Activated naive CD8-positive, alpha-beta T cell treated with anti-CD3 and anti-CD28 coated beads, Interleukin-2, amount 50 U/mL, for 16 hours (primary cell): ENCODE results near the gene TIAM1.
A peak's percentile ranks its signal among the peaks of the same experiment; 100 is the strongest.

Experiments used
- DNase-seq: peaks from one replicate; pipeline ENCODE4 v3.0.0-alpha.2; 2020; ENCODE audit warnings: low read depth, low spot score

The TIAM1 gene

DNA sequence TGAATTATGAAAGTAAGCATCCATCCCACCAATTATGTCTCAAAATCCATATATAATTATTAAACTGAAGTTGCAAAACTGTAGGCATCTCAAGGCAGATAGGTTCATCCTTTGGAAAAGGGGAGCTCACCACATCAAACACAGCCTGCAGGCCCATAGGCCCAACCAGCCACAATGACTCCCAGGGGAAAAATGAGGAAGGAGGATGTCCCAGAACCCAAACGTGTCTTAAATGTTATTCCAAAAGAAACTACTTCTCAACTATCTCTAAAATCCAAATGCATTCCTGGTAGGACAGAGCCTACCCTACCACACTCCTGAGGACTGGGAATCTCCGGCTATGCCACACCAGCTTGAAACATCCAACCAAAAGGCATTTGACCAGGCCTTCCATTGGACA, 12.8 kb downstream of the TIAM1 start:
- DNase-seq, result no peak

- DNase-seq, result no peak
Measured at GRCh38 chr21:31330144-31330483, 13.9 kb downstream of the TIAM1 start.

DNA sequence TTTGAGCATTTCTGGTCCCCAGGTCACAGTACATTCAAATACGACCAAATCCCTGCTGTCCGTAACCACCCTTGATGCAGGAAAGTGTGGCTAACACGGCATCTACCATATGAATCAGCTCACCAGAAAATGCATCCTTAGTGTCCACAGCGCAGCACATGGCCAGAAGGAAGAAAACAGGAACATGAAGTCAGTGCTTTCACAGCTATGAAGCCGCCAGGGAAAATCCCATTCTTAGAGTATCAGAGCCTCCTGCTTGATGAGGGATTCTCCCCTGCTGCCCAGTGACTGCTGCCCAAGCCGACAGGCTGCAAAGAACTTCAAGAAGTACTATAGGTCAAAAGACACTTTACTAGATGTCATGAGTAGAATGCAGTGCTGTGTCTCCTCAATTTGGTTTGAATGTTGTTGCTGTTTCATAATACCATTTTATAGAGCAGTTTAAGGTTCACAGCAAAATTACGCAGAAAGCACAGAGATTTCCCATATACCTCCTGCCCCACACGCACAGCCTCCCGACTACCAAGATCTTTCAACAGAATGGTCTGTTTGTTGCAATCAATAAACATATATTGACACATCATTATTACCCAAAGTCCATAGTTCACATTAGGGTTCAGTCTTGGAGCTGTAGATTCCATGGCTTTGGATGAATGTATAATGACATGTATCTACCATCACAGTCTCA, 14.5 kb downstream of the TIAM1 start:
- no peak for DNase-seq

GRCh38 chr21:31326522-31327242, 17.4 kb downstream of the TIAM1 start:
- DNase-seq, result peak; percentile 50

GRCh38 chr21:31318971-31319370, 25.1 kb downstream of the TIAM1 start:
- no peak for DNase-seq

- DNase-seq, result no peak
Measured at GRCh38 chr21:31317688-31318087, 26.4 kb downstream of the TIAM1 start.

DNA sequence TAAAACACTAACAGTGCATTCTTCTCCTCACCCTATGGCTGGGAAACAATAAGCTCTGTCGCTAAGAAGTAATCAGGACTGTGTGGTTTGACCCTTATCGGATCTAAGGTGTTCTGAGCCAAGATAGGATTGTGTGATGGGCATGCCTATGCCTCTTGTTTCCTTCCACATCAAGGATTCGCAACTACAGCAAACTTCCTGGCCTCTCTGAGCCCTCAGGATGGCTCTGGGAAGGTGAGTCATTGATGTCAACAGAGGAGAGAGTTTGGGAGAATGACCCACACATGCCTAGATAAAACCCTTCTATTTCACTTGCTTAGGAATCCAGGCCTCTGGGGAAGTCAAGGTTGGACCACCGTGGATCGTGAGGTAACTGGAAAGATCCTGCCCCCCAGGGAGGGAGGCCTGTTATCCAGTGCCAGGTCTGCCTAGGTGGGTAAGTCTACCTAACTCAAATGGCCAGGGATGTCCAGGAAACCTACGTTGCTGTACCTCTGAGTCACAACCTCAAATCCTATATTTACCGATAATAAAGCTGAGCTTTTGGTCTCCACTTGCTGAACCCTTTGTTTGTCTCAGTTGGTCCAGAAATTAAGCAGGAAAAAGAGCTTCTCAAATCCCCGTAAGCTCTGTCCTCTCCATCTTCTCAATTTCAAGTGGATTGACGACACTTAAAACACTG, 27.4 kb downstream of the TIAM1 start:
- DNase-seq, result no peak

GRCh38 chr21:31316072-31316471, 28.0 kb downstream of the TIAM1 start:
- no peak for DNase-seq

GRCh38 chr21:31310750-31311149, 33.3 kb downstream of the TIAM1 start:
- DNase-seq, result no peak

GRCh38 chr21:31308584-31308983, 35.5 kb downstream of the TIAM1 start:
- no peak for DNase-seq

- DNase-seq, result no peak
Measured at GRCh38 chr21:31305888-31306287, 38.2 kb downstream of the TIAM1 start.

DNA sequence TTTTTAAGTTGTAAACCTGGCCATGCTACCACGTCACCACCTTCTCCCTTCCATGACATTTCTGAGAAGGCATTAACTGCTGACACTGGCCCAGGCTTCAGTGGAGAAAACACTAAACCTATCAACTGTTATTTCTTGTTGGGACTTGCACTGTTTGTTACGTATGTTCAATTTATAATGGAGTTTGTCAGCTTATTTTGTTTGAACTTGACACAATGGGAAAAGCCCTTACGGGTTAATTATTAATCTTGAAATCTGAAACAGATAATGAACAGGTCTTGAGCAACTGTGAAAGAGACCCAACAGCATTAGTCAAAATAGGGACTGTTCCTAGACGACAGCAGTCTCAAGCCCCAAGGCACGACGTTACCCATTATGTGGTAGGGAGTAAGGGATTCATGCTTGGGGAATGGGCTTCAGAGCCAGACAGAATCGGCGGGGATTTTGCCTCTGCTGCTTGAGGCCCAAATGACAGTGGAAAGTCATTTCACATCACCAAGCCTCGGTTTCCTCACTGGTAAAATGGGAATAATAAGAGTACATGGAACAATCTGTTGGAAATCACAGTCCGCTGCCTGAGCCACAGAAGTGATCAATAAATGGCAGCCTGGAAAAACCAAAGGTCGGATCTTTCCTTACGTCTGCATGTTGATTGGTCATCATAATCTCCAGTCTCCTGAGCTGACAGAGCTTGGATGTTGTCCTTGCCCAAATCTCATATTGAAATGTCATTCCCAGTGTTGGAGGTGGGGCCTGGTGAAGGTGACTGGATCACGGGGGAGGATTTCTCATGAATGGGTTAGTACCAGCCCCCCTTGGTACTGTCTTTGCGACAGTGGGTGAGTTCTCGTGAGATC, 44.5 kb downstream of the TIAM1 start:
- no peak for DNase-seq

GRCh38 chr21:31298618-31299269, 45.3 kb downstream of the TIAM1 start:
- no peak for DNase-seq

GRCh38 chr21:31297806-31298205, 46.3 kb downstream of the TIAM1 start:
- no peak for DNase-seq

DNA sequence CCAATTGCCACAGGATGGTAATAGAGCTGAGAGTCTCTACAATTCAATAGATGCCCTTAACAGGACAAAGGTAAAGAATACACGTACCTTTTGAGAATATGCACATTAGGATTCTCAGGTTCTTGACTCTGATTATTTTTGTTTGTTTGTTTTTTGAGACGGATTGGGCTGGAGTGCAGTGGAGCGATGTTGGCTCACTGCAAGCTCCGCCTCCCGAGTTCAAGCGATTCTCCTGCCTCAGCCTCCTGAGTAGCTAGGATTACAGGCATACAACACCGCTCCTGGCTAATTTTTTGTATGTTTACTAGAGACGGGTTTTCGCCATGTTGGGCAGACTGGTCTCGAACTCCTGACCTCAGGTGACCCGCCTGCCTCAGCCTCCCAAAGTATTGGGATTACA, 48.4 kb downstream of the TIAM1 start:
- no peak for DNase-seq

GRCh38 chr21:31294691-31295090, 49.4 kb downstream of the TIAM1 start:
- DNase-seq, result no peak

DNA sequence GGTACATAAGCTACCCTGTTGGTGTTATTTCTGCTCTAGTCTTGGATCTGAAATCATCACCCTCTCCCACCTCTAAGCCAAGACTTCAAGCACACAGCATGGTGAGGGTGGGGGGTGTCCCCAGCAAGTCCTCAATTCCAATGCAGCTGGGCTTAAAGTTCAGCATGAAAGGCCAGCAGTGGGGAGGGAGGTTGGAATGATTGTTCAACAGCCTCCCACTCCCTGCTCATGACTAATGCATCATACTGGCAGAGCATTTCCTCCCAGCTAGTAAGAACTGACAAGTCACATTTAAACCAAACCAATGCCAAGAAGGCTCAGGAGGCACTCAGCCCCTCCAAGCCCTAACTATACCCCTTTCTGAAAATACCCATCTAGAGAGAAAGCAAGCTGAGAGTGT, 50.1 kb downstream of the TIAM1 start:
- DNase-seq, result peak; percentile 20

DNA sequence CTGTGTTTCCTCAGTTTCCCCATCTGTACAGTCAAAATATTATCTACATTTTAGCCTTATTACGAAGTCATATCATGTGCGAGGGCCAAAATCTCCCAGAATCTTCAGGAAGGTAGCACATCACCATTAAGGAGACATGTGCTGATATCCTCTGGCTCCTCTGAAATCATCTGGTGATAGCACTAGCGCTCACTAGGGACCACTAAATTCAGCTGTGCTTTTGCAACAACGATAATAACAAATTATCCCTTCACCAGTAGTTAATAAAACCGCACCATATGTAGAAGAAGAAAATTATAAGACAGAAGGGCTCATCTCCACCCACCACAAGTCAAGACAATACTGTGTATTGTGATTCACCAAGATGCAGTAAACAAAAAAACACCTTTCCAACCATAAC, 53.3 kb downstream of the TIAM1 start:
- DNase-seq, result no peak

DNA sequence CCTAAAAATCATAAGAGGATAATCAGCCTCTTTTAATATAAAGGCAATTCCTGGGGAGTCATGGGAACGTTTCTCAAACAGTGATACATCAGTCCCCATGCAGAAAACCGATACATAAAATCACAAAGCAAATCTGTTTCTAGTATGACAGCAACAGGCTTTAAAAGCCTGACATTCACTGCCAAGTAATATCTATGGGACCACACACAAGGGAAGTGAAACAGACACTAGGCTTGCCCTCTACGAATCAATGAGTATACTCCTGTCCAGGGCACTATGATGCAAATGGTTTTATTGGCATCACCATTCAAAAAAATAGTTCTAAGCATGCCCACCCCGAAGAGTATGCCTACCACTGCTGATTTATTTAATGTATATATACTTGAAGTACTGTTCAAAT, 54.4 kb downstream of the TIAM1 start:
- DNase-seq, result no peak

DNA sequence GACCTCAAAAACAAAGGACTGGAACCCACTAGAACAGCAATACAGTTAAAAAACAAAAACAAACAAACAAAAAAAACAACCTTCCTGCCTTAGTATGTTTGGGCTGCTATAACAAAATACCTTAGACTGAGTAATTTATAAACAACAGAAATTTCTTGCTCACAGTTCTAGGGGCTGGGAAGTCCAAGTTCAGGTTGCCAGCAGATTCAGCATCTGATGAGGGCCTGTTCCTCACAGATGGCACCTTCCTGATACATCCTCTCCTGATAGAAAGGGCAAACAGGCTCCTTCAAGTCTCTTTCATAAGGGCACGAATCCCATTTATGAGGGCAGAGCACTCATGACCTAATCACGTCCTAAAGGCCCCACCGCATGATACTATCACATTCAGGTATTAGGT, 55.9 kb downstream of the TIAM1 start:
- DNase-seq, result no peak

GRCh38 chr21:31287201-31287600, 56.9 kb downstream of the TIAM1 start:
- DNase-seq, result no peak

DNA sequence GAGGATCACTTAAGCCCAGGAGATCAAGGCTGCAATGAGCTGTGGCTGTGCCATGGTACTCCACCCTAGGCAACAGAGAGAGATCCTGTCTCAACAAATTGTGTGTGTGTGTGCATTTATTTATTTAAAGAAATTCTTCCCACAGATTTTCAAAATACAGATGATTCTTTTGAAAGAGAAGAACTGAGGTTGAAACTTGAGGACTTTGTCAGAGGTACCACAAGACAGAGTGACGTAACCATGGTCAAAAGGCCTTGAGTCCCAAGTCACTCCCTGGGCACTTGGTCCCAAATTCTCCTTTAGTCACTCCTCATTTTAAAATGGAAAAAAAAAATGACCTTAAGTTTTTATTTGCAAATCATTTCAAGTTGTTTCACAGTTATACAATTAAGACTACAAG, 57.4 kb downstream of the TIAM1 start:
- DNase-seq, result no peak
